K562 (cell line): ENCODE measurements around the gene PRCC. TPM values are rescaled to one million over a fixed set of nuclear protein-coding genes. Genes with fewer than 3 reads are reported as not detected.

Source experiments
- BCOR ChIP-seq: fragments of 450-650 bp; IDR thresholded peaks from 2 replicates; pipeline ENCODE4 v1.6.1; 2016
- CREB3 ChIP-seq: fragments of 450-650 bp; conservative IDR thresholded peaks from 2 replicates; pipeline ENCODE4 v1.6.1; 2016; ENCODE audit warnings: missing genetic modification characterization, low read depth, mild to moderate bottlenecking, missing compliant biosample characterization, moderate library complexity
- ETS2 ChIP-seq: IDR thresholded peaks from 2 replicates; pipeline ENCODE4 v1.6.1; 2016; ENCODE audit warnings: borderline replicate concordance, missing genetic modification characterization, mild to moderate bottlenecking, moderate library complexity, missing compliant biosample characterization; ENCODE audit not compliant: poor library complexity, severe bottlenecking
- MAZ ChIP-seq, 2 experiments: fragments of 450-650 bp in 1 of 2; sonication (generic) in 1 of 2; formaldehyde crosslinking; IDR thresholded peaks in 1 of 2; conservative IDR thresholded peaks in 1 of 2; 2 replicates each; pipeline versions ENCODE4 v1.4.0 to v1.5.0; 2020; ENCODE audit warnings: mild to moderate bottlenecking in 1 of 2, missing genetic modification reagents in 1 of 2
- MXD1 ChIP-seq: fragments of 250-450 bp; sonication (Bioruptor Pico); IDR thresholded peaks from 2 replicates; pipeline ENCODE4 v1.8.0; 2021; ENCODE audit warnings: borderline replicate concordance, mild to moderate bottlenecking, moderate library complexity; ENCODE audit not compliant: poor library complexity, severe bottlenecking
- NCOR1 ChIP-seq: fragments of 450-650 bp; IDR thresholded peaks from 2 replicates; pipeline ENCODE4 v1.6.1; 2016; ENCODE audit warnings: mild to moderate bottlenecking, moderate library complexity
- SAFB ChIP-seq: fragments of 200-400 bp; formaldehyde crosslinking; IDR thresholded peaks from 2 replicates; pipeline ENCODE4 v1.6.1; 2017; ENCODE audit warnings: low read depth, low read length, borderline replicate concordance
- SAP30 ChIP-seq: fragments of 200-600 bp; sonication (generic); IDR thresholded peaks from 2 replicates; pipeline ENCODE4 v1.6.1; 2012; ENCODE audit warnings: borderline replicate concordance, low read depth, mild to moderate bottlenecking, moderate library complexity, low read length, control low read depth, inconsistent platforms; ENCODE audit not compliant: insufficient read depth, poor library complexity, severe bottlenecking
- SRSF1 ChIP-seq: fragments of 200-400 bp; formaldehyde crosslinking; IDR thresholded peaks from 2 replicates; pipeline ENCODE4 v1.6.1; 2017; ENCODE audit warnings: mild to moderate bottlenecking, low read depth, low read length, moderate library complexity
- THRA ChIP-seq: fragments of 450-650 bp; IDR thresholded peaks from 2 replicates; pipeline ENCODE4 v1.6.1; 2017; ENCODE audit warnings: mild to moderate bottlenecking, moderate library complexity
- TRIM25 ChIP-seq: fragments of 450-650 bp; IDR thresholded peaks from 2 replicates; pipeline ENCODE4 v1.7.0; 2016; ENCODE audit warnings: borderline replicate concordance
- XRCC3 ChIP-seq: fragments of 450-650 bp; IDR thresholded peaks from 2 replicates; pipeline ENCODE4 v1.6.1; 2017; ENCODE audit warnings: mild to moderate bottlenecking, moderate library complexity
- YY1 ChIP-seq, 3 experiments: IDR thresholded peaks; 2 replicates each; pipeline ENCODE4 v1.6.1; 2011; ENCODE audit warnings: low read length in 2 of 3, mild to moderate bottlenecking in 2 of 3, moderate library complexity in 2 of 3, borderline replicate concordance in 1 of 3, control low read depth in 1 of 3, low read depth in 1 of 3; ENCODE audit not compliant: insufficient read depth in 3 of 3, insufficient replicate concordance in 2 of 3, control insufficient read depth in 1 of 3, insufficient read length in 1 of 3; ENCODE audit errors: extremely low read depth in 1 of 3
- ZBTB1 ChIP-seq: sonication (generic); formaldehyde crosslinking; IDR thresholded peaks from 2 replicates; pipeline ENCODE4 v1.8.1; 2023; ENCODE audit warnings: missing genetic modification reagents, low read depth, mild to moderate bottlenecking, borderline replicate concordance
- ZNF146 ChIP-seq: IDR thresholded peaks from one replicate; pipeline ENCODE4 v1.6.1; 2018; ENCODE audit warnings: missing compliant biosample characterization; ENCODE audit not compliant: unreplicated experiment
- ZNF224 ChIP-seq: sonication (generic); formaldehyde crosslinking; IDR thresholded peaks from 2 replicates; pipeline ENCODE4 v1.8.0; 2022; ENCODE audit warnings: mild to moderate bottlenecking, missing genetic modification reagents
- ZNF639 ChIP-seq, 2 experiments: fragments of 200-800 bp in 1 of 2; sonication (Bioruptor generic) in 1 of 2; sonication (generic) in 1 of 2; formaldehyde crosslinking in 1 of 2; IDR thresholded peaks in 1 of 2; conservative IDR thresholded peaks in 1 of 2; 2 replicates each; pipeline versions ENCODE4 v1.5.0 to v1.6.1; 2016 to 2020; ENCODE audit warnings: missing compliant biosample characterization in 1 of 2, missing genetic modification characterization in 1 of 2, missing genetic modification reagents in 1 of 2
- ZNF696 ChIP-seq: fragments of 250-450 bp; sonication (Bioruptor Pico); conservative IDR thresholded peaks from 2 replicates; pipeline ENCODE4 v1.4.0; 2020; ENCODE audit warnings: mild to moderate bottlenecking, moderate library complexity
- polyA plus RNA-seq, 8 experiments: library from polyadenylated mRNA; depleted of rRNA in 4 of 8; stranded (reverse) in 5 of 8; unstranded in 3 of 8; fragments of >200 nt; fragmentation: Nextera tagmentation in 2 of 8; fragmentation: Illumina TruSeq in 1 of 8; extraction: Ambion mirVana in 2 of 8; extraction: Trizol in 1 of 8; gene quantifications; 2 replicates each; pipeline versions ENCODE4 v1.2.1 to v1.2.3, GENCODE V29; 2011 to 2014; ENCODE audit warnings: inconsistent platforms in 1 of 8, missing spikeins in 1 of 8
- total RNA-seq, 7 experiments: library from RNA; depleted of rRNA in 6 of 7; stranded (reverse); fragments of >200 nt in 6 of 7; fragmentation: Illumina TruSeq in 2 of 7; extraction: Trizol in 2 of 7; gene quantifications; 2 replicates each; pipeline versions ENCODE4 v1.2.1 to v1.2.3, GENCODE V29; 2011 to 2021; ENCODE audit warnings: low replicate concordance in 1 of 7

PRCC gene
- total and polyA plus RNA-seq, 9 of the 15 experiments (the other 6 are each of a cell fraction or from before 2014, with no cell fraction given): 23.9 to 201 (median 41.1) TPM

- TF ChIP-seq XRCC3 (no peak), TRIM25 (no peak; the same call in 1 of the 2 replicates), ZNF696 (CRISPR knock-in tag) (no peak), YY1 (IDR thresholded peaks at IDR 0.05; ENCODE audit: borderline replicate concordance in 1 of 3, control insufficient read depth in 1 of 3, extremely low read depth in 1 of 3, insufficient read depth in 3 of 3, insufficient read length in 1 of 3, insufficient replicate concordance in 2 of 3, low read depth in 1 of 3, low read length in 2 of 3) (peak in 1 of 3 experiments; percentile 12), MXD1 (no peak), SRSF1 (no peak), CREB3 (no peak), ZBTB1 (no peak), SAP30 (peak; percentile 42), ZNF639 (CRISPR knock-in tag; conservative IDR thresholded peaks at IDR 0.05 in 1 of 2, IDR thresholded peaks at IDR 0.05 in 1 of 2) (peak in 1 of 2 experiments; percentile 90; a peak in 2 of 4 replicates), ZNF224 (CRISPR knock-in tag) (no peak), THRA (no peak), MAZ (CRISPR knock-in tag; conservative IDR thresholded peaks at IDR 0.05 in 1 of 2, IDR thresholded peaks at IDR 0.05 in 1 of 2) (peak; percentile 61 to 81), ETS2 (no peak), BCOR (no peak), SAFB (no peak), NCOR1 (no peak), ZNF146 (no peak)
These were observed 38.5 kb upstream of the PRCC start, which contains the start of gene ISG20L2 (continued) for GRCh38 chr1:156728599-156729462.
